HEK293T (cell line): ENCODE measurements around the gene SLC15A3.

ENCODE experiments used
- CTCF ChIA-PET: fragments of 350-600 bp; formaldehyde crosslinking; extraction: SDS; loops from one replicate; lab custom pipeline; 2021; ENCODE audit warnings: antibody characterized with exemption, inconsistent platforms; lab: Yijun Ruan, JAX
- POLR2A ChIA-PET: fragments of 350-600 bp; formaldehyde crosslinking; extraction: SDS; loops from one replicate; lab custom pipeline; 2020; ENCODE audit warnings: antibody characterized with exemption, inconsistent platforms; lab: Yijun Ruan, JAX
- DNase-seq: peaks from one replicate; pipeline ENCODE4 v3.0.0; 2012; ENCODE audit warnings: mixed read lengths; ENCODE audit errors: extremely low spot score
- ARNT ChIP-seq: fragments of 450-650 bp; IDR thresholded peaks from 2 replicates; pipeline ENCODE4 v1.6.1; 2017; ENCODE audit warnings: mild to moderate bottlenecking
- BHLHE40 ChIP-seq: fragments of 450-650 bp; IDR thresholded peaks from 2 replicates; pipeline ENCODE4 v1.6.1; 2016; ENCODE audit warnings: mild to moderate bottlenecking, moderate library complexity, borderline replicate concordance
- CTBP1 ChIP-seq: fragments of 450-650 bp; IDR thresholded peaks from 2 replicates; pipeline ENCODE4 v1.6.1; 2016; ENCODE audit warnings: borderline replicate concordance
- ELF4 ChIP-seq: fragments of 450-650 bp; IDR thresholded peaks from 2 replicates; pipeline ENCODE4 v1.6.1; 2017; ENCODE audit warnings: antibody characterized with exemption
- FOXA1 ChIP-seq: fragments of 450-650 bp; IDR thresholded peaks from 2 replicates; pipeline ENCODE4 v1.6.1; 2016; ENCODE audit warnings: mild to moderate bottlenecking
- FOXK2 ChIP-seq: fragments of 450-650 bp; IDR thresholded peaks from 2 replicates; pipeline ENCODE4 v1.6.1; 2016; ENCODE audit warnings: mild to moderate bottlenecking
- FOXM1 ChIP-seq: fragments of 450-650 bp; IDR thresholded peaks from 2 replicates; pipeline ENCODE4 v1.6.1; 2017; ENCODE audit warnings: mild to moderate bottlenecking, borderline replicate concordance
- HDGF ChIP-seq: fragments of 450-650 bp; IDR thresholded peaks from 2 replicates; pipeline ENCODE4 v1.6.1; 2017; ENCODE audit warnings: antibody characterized with exemption, borderline replicate concordance
- L3MBTL2 ChIP-seq: fragments of 450-650 bp; conservative IDR thresholded peaks from 2 replicates; pipeline ENCODE4 v1.6.1; 2016; ENCODE audit warnings: mild to moderate bottlenecking
- LEF1 ChIP-seq: fragments of 450-650 bp; IDR thresholded peaks from 2 replicates; pipeline ENCODE4 v1.6.1; 2017; ENCODE audit warnings: mild to moderate bottlenecking, borderline replicate concordance
- NFRKB ChIP-seq: fragments of 450-650 bp; IDR thresholded peaks from 2 replicates; pipeline ENCODE4 v1.6.1; 2016; ENCODE audit warnings: mild to moderate bottlenecking, moderate library complexity
- SP1 ChIP-seq: fragments of 450-650 bp; IDR thresholded peaks from 2 replicates; pipeline ENCODE4 v1.6.1; 2017
- SUZ12 ChIP-seq: fragments of 450-650 bp; IDR thresholded peaks from 2 replicates; pipeline ENCODE4 v1.6.1; 2016; ENCODE audit warnings: mild to moderate bottlenecking
- TARDBP ChIP-seq: fragments of 450-650 bp; IDR thresholded peaks from 2 replicates; pipeline ENCODE4 v1.6.1; 2016
- ZNF384 ChIP-seq: fragments of 450-650 bp; IDR thresholded peaks from 2 replicates; pipeline ENCODE4 v1.6.1; 2016
- TF ChIP-seq, protein P1 (sequence below): fragments of 450-650 bp; IDR thresholded peaks from 2 replicates; pipeline ENCODE4 v1.6.1; 2016

SLC15A3 gene

GRCh38 chr11:60964801-60965200, 12.8 kb upstream of the SLC15A3 start:
- POLR2A ChIA-PET, result no interaction called here
- DNase-seq, result no peak
- CTCF ChIA-PET, result interaction anchor here (0.7 kb wide), 1 partner anchor 114 kb away, joined by 4 read pairs; no protein-coding TSS in a partner anchor
- TF ChIP-seq HDGF (no peak), SUZ12 (no peak), FOXK2 (no peak), TARDBP (no peak), L3MBTL2 (no peak), ARNT (no peak), BHLHE40 (no peak), ZNF384 (no peak), CTBP1 (no peak)

- CTCF ChIA-PET, result no interaction called here
- POLR2A ChIA-PET, result no interaction called here
- no peak for DNase-seq
- TF ChIP-seq TARDBP (no peak), CTBP1 (no peak), SP1 (no peak), BHLHE40 (no peak), ELF4 (no peak), FOXM1 (no peak), ZNF384 (no peak), FOXA1 (no peak), FOXK2 (no peak), ARNT (no peak), LEF1 (no peak)
- TF ChIP-seq, protein P1, sequence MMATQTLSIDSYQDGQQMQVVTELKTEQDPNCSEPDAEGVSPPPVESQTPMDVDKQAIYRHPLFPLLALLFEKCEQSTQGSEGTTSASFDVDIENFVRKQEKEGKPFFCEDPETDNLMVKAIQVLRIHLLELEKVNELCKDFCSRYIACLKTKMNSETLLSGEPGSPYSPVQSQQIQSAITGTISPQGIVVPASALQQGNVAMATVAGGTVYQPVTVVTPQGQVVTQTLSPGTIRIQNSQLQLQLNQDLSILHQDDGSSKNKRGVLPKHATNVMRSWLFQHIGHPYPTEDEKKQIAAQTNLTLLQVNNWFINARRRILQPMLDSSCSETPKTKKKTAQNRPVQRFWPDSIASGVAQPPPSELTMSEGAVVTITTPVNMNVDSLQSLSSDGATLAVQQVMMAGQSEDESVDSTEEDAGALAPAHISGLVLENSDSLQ, result no peak
These were observed 8.4 kb upstream of the SLC15A3 start for GRCh38 chr11:60960405-60960804.

DNA sequence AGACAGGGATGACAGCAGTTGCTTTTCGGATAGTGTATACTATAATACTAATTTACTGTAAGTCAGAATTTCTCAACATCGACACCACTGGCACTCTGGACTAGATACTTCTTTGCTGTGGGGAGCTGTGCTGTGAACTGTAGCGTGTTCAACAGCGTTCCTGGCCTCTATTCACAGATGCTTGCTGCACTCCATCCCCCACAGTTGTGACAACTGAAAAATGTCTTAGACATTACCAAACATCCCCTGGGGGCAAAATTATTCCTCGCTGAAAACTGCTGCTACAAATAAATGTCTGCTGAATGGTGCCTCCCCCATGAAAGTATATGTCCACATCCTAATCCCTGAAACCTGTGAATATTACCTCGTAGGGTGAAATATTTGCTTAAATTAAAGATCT, 7.5 kb upstream of the SLC15A3 start:
- TF ChIP-seq FOXK2 (no peak), SP1 (no peak), LEF1 (no peak), CTBP1 (no peak), ZNF384 (no peak), ARNT (no peak), L3MBTL2 (no peak), FOXM1 (no peak), BHLHE40 (no peak), ELF4 (no peak), TARDBP (no peak), NFRKB (no peak), HDGF (no peak), SUZ12 (no peak), FOXA1 (no peak)
- TF ChIP-seq, protein P1, result no peak
- POLR2A ChIA-PET, result interaction anchor here (0.5 kb wide), 1 partner anchor 56 kb away, joined by 3 read pairs; no protein-coding TSS in a partner anchor
- CTCF ChIA-PET, result no interaction called here
- no peak for DNase-seq

DNA sequence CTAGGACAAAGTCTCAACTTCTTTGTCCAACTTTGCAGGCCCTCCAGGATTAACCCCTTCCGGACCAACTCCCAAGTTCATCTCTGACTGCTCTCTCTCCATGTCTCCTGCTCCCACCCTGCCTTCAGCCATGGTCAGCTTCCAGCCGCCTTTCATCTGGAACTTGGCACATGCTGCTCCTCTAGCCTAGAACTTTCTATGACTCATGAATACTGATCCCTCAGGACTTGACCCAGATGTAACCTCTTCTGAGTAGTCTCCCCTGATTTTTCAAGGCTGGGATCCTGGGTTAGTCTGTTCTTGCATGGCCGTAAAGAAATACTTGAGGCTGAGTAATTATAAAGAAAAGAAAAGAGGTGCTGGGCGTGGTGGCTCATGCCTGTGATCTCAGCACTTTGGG, 5.2 kb upstream of the SLC15A3 start:
- POLR2A ChIA-PET, result no interaction called here
- CTCF ChIA-PET, result no interaction called here
- TF ChIP-seq ZNF384 (no peak), SUZ12 (no peak), ARNT (no peak), FOXA1 (no peak), TARDBP (no peak), CTBP1 (no peak), L3MBTL2 (no peak), BHLHE40 (no peak), ELF4 (no peak), SP1 (no peak), FOXK2 (no peak)
- no peak for DNase-seq

GRCh38 chr11:60955571-60955970, 3.6 kb upstream of the SLC15A3 start:
- TF ChIP-seq ELF4 (no peak), SUZ12 (no peak), LEF1 (no peak), FOXA1 (no peak), TARDBP (no peak), FOXK2 (no peak), ZNF384 (no peak), SP1 (no peak), CTBP1 (no peak), ARNT (no peak), NFRKB (no peak), BHLHE40 (no peak), FOXM1 (no peak), L3MBTL2 (no peak), HDGF (no peak)
- TF ChIP-seq, protein P1, result no peak
- CTCF ChIA-PET, result interaction anchor here (0.6 kb wide), 1 partner anchor 551 kb away, joined by 3 read pairs; no protein-coding TSS in a partner anchor
- DNase-seq, result no peak
- POLR2A ChIA-PET, result no interaction called here

DNA sequence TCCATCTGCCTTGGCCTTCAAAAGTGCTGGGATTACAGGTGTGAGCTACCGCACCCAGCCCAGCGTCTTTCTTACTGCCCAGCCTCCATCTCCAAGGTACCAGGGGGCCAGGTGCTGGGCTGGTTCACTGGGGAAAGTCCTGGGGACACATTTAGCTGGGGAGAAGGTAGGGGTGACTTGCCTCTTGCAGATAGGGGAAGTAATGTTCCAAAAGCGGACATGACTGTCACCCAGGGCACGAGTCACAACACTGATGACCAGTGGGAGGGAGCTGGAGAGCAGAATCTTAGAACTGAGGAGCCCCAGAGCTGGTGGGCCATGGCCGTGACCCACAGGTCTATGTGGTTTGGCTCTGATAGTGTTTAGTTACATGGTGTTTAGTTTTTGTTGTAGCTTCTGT, 2.4 kb upstream of the SLC15A3 start:
- ChIA-PET CTCF (no interaction called here), POLR2A (no interaction called here)
- DNase-seq, result no peak
- TF ChIP-seq SUZ12, result no peak
- no peak for TF ChIP-seq NFRKB
- no peak for TF ChIP-seq SP1
- TF ChIP-seq, protein P1, result no peak
- TF ChIP-seq HDGF, result no peak
- no peak for TF ChIP-seq ZNF384
- TF ChIP-seq BHLHE40, result no peak
- TF ChIP-seq L3MBTL2, result no peak
- no peak for TF ChIP-seq ARNT
- TF ChIP-seq FOXA1, result no peak
- no peak for TF ChIP-seq FOXK2
- TF ChIP-seq CTBP1, result no peak
- TF ChIP-seq TARDBP, result no peak
- no peak for TF ChIP-seq LEF1
- TF ChIP-seq FOXM1, result no peak
- no peak for TF ChIP-seq ELF4
